ENCODE measurements around the gene SYT17.

GRCh38 chr16:19153876-19154275 lies 14.2 kb upstream of the SYT17 start:
- TF ChIP-seq, protein P1, sequence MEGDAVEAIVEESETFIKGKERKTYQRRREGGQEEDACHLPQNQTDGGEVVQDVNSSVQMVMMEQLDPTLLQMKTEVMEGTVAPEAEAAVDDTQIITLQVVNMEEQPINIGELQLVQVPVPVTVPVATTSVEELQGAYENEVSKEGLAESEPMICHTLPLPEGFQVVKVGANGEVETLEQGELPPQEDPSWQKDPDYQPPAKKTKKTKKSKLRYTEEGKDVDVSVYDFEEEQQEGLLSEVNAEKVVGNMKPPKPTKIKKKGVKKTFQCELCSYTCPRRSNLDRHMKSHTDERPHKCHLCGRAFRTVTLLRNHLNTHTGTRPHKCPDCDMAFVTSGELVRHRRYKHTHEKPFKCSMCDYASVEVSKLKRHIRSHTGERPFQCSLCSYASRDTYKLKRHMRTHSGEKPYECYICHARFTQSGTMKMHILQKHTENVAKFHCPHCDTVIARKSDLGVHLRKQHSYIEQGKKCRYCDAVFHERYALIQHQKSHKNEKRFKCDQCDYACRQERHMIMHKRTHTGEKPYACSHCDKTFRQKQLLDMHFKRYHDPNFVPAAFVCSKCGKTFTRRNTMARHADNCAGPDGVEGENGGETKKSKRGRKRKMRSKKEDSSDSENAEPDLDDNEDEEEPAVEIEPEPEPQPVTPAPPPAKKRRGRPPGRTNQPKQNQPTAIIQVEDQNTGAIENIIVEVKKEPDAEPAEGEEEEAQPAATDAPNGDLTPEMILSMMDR (IDR thresholded peaks at IDR 0.05), result no peak
- TF ChIP-seq POLR2A (IDR thresholded peaks at IDR 0.05), result no peak

Data from Peyer's patch (tissue), 4 donors.